Ammon's horn (tissue), 1 donor: ENCODE measurements around the gene UBE2D2.
A peak's percentile ranks its signal among the peaks of the same experiment; 100 is the strongest.

Experiments used
- DNase-seq: peaks from one replicate; pipeline ENCODE4 v3.0.0-alpha.2; 2016; ENCODE audit warnings: low spot score

Gene UBE2D2

GRCh38 chr5:139648205-139649081 is 87.3 kb downstream of the UBE2D2 start, which contains the start of gene CXXC5:
CXXC5 (plus strand) TSS chr5:139648349; CDS start chr5:139680524, 32,175 bp downstream.
- DNase-seq = peak; percentile 91

- DNase-seq = no peak
Measured at GRCh38 chr5:139649082-139649991, 88.2 kb downstream of the UBE2D2 start.

GRCh38 chr5:139650031-139650688 is 89.0 kb downstream of the UBE2D2 start:
- DNase-seq = no peak

- DNase-seq = no peak
Measured at GRCh38 chr5:139650689-139651042, 89.5 kb downstream of the UBE2D2 start.

- DNase-seq = peak; percentile 82
Measured at GRCh38 chr5:139651043-139651834, 90.1 kb downstream of the UBE2D2 start.

GRCh38 chr5:139651853-139652787 is 91.0 kb downstream of the UBE2D2 start:
- DNase-seq = peak; percentile 91

GRCh38 chr5:139652788-139653241 is 91.7 kb downstream of the UBE2D2 start:
- no peak for DNase-seq

GRCh38 chr5:139653616-139654015 is 92.5 kb downstream of the UBE2D2 start:
- no peak for DNase-seq

GRCh38 chr5:139654464-139654863 is 93.3 kb downstream of the UBE2D2 start:
- DNase-seq = no peak

- no peak for DNase-seq
Measured at GRCh38 chr5:139654871-139655491, 93.8 kb downstream of the UBE2D2 start.

GRCh38 chr5:139655727-139656271 is 94.7 kb downstream of the UBE2D2 start:
- DNase-seq = no peak

GRCh38 chr5:139657363-139658321 is 96.5 kb downstream of the UBE2D2 start:
- DNase-seq = no peak

- no peak for DNase-seq
Measured at GRCh38 chr5:139658501-139658927, 97.4 kb downstream of the UBE2D2 start.

GRCh38 chr5:139658928-139659667 is 98.0 kb downstream of the UBE2D2 start:
- no peak for DNase-seq

GRCh38 chr5:139659695-139660101 is 98.6 kb downstream of the UBE2D2 start:
- DNase-seq = no peak

GRCh38 chr5:139660105-139660922 is 99.2 kb downstream of the UBE2D2 start:
- DNase-seq = peak; percentile 95
